Hematopoietic multipotent progenitor cell treated with erythropoietin and hydrocortisone succinate and interleukin-3 and kit ligand, for 15 days (in vitro differentiated cells): ENCODE data around the gene HOXD10.

Experiments used
- DNase-seq: peaks from one replicate; pipeline ENCODE4 v3.0.0-alpha.2; 2015; ENCODE audit warnings: low spot score

HOXD10 gene

DNA sequence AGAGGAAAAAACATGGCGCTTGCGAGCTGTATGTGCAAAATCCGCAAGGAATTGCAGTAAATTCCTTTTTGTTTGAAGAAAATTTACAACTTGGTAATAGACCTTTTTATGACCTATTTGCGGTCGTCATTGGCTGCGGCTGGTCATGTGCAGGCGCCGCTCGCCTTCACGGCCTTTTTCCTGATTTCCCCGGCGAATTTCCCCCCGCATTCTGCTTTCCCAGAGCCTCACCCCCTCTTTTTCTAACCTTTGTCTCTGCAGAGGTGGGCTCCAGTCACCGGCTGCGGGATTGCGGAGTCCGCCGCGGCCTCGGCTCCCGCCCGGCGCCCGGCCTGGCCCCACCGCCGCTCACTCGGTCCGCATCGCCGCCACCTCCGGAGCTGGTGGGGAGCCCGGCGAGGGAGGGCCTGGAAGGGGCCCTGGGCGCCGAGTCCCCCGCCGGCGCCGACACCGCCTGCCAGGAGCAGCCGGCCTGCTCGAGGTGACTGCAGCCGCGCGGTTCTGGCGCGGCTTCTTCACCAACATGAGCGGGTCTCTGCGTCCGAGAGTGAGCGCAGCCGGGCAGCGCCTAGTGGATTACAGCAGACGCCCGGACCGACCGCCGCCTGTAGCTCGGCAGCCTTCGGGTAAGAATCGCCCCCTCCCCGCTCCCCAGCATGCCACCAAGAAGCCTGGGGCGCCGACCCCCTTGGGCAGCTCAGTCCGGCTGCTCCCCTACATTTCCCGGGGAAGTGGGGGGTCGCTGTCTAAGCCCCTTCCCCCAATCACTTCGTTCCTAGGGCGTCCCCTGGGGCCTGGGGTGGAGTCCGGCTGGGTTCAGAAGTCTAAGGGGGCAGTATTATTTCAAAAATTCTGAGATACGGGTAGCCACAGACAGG, 20.0 kb downstream of the HOXD10 start:
- DNase-seq: no peak

DNA sequence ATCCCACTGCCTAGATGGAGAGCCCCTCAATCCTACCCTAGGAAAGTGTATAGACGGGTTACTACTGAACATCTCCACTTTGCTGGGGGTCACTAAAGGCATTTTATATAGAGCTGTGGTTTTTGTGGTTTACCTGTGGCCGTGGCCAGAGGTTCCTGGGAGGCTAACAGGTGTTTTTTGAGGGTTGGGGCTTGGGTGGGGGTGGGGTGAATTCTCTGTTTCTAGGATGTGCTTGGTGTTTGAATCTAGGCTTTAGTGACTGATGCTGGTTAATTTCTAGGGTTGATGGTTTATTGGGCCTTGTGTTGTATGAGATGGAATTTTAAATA, 20.6 kb downstream of the HOXD10 start:
- no peak for DNase-seq

DNA sequence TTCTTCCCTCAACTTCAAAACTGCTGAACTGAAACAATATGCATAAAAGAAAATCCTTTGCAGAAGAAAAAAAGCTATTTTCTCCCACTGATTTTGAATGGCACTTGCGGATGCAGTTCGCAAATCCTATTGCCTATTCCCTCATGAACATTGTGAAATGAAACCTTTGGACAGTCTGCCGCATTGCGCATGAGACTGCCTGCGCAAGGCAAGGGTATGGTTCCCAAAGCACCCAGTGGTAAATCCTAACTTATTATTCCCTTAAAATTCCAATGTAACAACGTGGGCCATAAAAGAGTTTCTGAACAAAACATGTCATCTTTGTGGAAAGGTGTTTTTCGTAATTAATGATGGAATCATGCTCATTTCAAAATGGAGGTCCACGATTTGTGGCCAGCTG, 21.3 kb downstream of the HOXD10 start:
- no peak for DNase-seq

DNA sequence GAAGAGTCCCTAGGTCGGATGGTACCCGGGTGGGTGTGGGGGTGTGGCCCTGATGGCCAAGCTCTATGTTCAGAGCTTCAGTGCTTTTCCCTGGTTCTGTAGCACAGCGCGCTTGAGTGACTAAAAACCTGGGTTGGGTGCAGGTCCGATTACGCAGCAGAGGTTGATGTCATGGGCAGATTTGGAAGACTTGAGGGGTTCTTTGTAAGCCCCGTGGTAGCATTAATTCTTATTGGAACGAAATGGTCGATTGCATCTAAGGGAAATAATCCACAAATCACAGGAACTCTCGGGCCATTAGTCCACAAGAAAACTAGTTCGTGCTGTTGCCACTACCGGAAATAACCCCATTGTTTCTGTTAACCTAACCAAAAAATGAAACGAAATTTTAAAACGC, 21.9 kb downstream of the HOXD10 start:
- no peak for DNase-seq

DNA sequence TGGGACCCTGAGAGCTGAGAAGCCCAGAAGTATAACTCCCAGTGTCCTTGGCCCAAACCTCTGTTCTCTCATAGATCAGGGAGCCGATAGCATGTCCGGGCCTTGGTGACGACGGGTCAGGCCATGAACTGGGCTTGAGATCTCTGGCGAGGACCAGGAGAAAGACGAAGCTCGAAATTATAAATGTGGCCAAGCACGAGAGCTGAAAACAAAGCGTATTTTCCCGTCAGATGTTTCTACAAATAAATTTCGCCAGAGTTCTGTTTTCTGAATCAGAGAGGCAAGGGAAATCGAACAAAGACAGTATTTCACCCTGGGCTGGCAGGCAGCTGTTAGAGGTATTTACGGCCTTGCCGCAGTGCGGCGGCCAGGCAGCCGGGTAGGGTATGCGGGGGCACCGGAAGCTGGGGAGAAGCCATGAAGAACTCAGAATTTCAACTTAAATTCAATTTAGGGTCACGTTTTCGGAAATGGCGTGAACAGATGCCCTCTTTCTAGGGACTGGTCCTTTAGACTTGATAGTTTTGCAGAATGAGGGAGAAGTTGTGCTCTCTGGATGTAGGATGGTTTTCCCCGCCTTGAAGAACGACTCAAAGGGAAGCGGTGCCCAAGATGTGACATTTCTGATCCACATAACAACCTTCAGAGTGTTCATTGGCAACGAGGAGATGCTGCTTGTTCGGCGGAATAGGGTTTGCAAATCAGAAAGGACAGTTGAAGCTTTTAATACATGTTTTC, 22.5 kb downstream of the HOXD10 start:
- DNase-seq: no peak

DNA sequence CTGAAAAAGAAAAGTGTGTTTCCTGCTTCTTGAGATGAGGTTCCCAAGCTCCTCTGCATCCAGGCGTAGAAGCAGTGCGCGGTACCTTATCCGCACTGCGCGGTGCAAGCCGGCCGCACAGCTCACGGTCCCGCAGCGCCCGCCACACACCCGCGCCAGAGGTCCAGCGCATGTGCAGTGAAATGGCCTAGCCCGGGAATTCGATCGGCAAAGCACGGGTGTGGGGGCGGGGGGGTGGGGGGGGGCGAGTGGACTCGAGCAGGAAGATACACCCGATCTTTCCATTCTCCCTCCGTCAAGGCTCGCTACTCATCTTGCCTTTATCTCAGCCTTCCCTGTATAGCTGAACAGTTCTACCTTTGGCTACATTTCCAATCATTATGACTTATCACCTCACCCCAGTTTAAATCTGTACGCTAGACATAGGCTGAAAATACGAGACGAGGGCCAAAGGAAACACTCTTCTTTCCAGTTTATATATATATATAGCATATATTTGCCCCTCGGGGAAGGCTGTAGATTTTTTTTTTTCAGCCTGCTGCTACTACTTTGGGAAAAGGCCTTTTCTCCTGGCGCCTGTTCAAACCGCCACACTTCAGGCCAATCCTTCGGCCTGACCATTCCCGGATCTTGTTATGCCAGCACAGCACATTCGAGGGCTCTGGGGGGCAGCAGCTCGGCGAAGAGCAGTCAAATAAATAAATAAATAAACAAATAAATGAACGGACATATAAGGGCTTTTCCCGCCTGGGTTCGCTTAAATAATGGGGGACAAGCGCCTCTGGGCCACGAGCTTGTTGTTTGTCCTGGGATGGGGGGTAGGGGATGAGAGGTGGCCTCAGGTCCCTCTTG, 23.3 kb downstream of the HOXD10 start:
- no peak for DNase-seq

DNA sequence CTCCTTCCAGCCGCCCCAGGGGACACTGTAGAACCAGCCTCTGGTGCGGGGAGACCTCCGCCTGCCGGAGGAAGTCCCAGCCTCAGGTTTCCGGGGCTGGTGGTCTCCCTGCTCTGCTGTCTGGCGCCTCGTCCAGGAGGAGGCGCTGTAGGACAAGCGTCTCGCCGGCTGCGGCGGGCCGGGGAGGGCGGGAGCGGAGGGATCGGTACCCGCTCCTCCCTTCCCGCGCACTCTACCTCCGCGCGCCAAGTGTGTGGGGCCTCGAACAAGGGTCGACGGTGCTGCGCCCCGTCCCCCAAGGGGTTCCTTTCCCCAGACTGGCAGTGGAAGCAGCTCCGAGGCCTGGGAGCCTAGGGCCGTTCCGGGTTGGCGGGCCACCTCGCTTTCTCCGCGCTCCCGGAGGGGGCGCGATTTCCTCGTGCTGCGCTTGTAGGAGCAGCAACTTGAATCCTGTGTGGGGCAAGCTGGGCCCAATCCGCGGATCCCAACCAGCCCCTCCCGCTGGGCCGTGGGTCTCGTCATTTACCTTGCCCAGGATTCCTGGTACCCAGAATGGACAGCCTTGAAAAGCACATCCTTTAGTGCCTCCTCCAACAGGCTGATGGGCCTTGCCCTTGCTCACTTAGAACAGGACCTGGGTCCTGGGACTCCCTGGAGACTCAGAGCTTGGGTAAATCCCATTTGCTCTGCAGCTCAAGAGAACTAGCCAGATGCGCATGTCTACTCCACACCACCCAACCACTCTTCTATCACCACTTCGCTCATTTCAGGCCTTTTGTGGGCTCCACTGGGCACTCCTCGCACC, 24.1 kb downstream of the HOXD10 start:
- DNase-seq: peak; percentile 34

DNA sequence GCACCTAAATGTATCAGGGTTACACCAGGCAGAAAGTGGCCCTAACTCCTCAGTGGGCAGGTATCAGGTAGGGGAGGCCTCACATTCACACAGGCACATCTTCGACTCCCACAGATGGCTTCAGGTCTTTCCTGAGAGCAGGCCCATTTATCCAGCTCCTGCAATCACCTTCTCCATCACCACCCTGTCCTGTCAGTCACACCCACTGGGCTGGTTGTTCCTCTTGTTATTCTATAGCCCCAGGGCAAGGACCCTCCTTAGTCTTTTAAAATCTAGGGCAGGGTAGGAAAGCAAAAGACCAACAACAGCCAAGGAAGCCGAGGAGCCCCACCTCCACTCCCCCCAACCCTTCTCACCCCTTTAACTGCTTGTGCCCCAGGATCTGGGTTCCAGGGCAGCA, 25.7 kb downstream of the HOXD10 start:
- DNase-seq: no peak

DNA sequence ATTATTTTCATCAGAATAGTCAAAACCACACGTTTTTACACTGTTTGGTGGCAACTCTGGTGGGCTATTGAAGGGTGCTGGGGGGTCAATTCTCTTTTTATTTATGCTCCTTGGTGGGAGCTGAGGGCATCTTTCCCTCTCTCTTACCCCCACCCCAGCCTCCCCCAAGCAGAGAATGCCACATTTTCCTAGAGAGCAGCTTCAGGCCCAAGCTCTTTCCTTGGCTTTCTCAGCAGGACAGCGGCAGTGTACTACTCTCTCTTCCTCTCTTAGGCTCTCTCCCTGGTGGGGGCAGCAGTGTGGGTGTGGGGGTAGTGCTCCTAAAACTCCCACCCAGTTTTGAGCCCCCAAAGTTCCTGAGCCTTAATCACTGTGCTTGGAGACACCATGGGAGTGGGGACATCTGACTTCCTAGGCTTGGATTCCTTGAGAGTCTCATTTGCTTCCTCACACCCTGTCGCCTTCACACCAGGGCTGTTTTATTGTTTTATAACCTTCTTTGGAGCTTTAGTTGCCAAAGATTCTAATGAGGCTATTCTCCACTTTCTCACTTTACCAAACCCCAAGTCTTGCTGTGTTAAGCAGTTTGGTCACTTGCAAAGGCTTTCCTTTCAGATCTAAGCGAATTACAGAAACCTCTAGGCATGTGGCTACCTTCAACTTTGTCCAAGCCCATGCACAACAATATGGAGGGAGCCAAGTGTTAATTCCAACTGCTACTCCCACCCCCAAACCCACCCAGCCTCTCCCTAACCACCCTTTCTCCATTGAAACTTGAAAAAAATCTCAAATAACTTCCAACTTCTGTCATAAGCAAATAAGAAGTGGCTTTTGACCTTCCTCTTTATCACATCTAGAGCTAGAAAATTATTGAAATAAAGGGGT, 28.7 kb downstream of the HOXD10 start:
- DNase-seq: no peak

DNA sequence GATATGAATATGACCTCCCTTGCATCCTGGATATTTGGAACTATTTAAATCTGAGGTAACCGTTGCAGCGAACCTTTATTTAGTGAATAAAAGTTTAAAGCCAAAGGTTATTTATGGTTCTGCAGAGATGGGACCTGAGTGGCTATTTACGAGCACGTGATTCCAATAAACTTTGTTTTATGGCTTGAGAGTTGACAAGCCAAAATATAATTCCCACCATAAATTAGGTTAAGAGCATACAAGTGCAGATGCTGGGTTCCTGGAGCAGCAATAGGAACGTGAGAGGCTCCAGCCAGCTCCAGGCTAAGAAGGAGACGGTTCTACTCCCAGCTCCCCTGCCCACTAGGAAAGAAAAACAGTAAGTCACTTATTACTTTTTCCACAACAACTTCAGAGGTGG, 29.5 kb downstream of the HOXD10 start:
- DNase-seq: no peak

DNA sequence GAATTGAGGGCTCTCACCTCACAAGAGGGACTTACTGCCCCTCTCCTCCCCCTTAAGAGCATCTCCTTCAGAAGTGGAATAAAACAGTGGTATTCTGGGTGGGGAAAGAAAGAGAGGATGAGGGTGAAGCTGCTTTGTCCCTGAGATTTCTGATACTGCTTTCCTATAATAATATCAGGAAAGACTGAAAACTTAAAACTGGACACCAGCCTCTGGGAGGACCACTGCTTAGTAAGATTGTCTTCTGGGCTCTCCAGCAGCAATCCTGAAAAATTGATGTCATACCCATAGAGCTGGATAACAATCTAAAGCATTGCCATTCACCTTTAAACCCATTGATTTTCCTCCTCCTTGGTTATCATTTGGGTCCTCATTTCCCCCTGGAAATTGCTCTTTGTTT, 30.1 kb downstream of the HOXD10 start:
- no peak for DNase-seq

DNA sequence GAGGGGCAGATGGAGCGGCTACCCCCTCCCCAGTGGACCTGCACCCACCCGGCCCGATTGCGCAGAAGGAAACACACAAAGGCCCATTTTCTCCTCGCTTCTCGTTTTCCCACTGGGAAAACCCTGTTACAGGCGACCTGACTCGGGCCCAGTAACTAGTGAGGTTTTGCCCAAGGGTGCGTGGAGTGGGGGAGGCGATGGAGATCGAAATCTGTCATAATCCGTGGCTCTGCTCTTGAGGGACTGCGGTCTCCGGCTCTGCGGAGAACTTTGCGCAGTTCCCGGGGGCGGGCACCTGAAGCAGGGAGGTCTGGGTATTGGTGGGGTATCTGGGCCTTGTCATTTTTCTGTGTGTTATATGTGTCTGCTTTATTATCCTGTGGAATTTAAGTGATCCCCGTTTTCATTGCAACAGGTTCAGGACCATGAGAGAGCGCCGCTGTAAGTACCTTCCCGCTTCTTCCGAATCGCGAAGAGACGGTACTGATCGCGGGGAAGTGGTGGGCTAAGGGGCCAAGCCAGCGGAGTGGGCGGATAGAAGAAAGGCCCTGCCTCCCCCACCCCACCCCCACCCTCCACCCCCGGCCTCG, 30.7 kb downstream of the HOXD10 start:
- DNase-seq: no peak

DNA sequence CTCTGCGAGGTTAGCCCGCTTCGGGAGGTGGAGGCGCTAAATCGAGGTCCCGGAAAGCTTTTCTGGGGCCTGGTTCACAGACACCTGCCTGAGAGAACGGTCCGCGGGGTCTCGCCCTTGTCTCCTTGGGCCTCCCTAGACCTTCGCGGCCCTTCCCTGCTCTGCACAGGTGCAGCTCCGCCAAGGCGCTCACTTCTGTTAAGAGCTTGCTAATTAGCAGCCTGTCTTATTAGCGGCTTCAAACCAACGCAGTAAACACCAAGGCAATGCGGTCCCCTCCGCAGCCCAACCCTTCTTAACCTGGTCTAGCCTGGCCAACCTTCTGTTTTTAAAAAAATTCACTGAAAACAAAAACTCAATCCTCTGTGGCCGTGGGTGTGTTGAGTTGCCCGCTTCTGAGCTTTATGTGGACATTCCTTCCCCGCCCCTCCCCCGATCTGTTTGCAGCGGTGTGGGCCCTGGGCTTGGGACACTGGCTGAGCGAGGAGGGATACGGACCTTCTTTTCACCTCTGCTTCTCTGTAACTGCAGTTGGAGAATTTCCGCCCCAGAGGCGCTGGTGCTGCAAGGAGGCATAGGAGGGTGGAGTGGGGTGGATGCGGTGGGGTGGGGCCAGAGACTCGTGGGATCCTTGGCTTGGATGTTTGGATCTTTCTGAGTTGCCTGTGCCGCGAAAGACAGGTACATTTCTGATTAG, 31.4 kb downstream of the HOXD10 start:
- no peak for DNase-seq

DNA sequence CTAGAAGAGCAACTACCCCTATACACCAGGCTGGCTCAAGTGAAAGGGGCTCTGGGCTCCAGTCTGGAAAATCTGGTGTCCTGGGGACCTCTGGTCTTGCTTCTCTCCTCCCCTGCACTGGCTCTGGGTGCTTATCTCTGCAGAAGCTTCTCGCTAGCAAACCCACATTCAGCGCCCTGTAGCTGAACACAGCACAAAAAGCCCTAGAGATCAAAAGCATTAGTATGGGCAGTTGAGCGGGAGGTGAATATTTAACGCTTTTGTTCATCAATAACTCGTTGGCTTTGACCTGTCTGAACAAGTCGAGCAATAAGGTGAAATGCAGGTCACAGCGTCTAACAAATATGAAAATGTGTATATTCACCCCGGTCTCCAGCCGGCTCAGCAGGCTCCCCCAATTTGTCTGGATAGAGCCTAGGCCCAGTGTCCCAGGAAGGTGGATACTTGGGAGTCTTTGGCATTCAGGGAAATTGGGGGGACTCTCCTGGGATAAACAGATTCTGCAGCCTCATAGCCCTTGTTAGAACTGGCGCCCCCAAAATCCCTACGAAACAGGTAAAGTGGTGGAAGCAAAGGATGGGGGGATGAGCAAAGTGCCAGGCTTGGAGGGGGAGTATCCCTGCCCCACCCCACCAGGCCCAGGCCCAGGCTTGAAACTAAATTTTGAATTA, 32.3 kb downstream of the HOXD10 start:
- no peak for DNase-seq

DNA sequence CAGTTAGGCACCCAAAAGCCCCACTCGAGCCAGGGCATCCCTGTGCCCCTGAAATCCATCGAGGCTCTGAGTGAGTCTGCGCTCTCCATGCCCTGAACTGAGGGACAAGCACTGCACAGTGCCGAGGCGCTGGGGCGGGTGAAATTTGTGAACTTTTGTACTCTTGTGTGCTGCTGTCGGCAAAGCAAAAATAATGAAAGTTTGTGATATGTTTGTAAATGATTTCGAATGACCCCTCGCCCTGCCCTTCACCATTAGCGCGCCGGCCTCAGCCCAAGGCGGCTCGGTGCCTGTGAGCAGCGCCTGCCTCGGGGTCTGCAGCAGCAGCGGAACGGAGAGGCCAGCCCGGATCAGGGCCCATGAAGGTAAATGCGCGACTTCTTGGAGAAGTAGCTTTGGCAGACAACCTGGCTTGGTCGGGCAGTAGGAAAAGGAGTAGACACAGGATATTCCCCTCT, 32.9 kb downstream of the HOXD10 start:
- DNase-seq: no peak

DNA sequence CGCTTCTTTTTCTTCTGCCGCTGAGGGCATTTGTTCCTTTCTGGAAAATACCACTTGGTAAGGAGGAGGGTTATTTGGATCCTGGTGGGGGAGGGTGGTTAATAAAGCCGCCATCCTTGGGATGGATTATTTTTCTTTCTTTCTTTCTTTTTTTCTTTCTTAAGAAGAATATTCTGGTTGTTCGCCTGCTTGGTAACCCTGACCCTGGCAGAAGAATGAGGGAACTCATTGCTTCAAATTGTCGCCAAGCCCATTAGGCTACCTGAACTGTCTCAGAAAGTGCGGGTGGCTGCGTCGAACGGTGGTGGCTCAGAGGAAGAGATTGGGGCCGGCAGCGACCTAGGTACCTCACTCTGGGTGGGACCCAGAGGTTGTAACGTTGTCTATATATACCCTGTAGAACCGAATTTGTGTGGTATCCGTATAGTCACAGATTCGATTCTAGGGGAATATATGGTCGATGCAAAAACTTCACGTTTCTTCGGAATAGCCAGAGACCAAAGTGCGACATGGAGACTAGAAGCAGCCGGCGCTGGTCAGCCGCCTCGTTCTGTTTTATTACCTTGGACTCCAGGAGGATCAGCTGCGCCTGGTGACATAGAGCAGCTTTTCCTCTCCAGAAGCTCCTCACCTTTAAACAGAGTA, 33.5 kb downstream of the HOXD10 start:
- no peak for DNase-seq

DNA sequence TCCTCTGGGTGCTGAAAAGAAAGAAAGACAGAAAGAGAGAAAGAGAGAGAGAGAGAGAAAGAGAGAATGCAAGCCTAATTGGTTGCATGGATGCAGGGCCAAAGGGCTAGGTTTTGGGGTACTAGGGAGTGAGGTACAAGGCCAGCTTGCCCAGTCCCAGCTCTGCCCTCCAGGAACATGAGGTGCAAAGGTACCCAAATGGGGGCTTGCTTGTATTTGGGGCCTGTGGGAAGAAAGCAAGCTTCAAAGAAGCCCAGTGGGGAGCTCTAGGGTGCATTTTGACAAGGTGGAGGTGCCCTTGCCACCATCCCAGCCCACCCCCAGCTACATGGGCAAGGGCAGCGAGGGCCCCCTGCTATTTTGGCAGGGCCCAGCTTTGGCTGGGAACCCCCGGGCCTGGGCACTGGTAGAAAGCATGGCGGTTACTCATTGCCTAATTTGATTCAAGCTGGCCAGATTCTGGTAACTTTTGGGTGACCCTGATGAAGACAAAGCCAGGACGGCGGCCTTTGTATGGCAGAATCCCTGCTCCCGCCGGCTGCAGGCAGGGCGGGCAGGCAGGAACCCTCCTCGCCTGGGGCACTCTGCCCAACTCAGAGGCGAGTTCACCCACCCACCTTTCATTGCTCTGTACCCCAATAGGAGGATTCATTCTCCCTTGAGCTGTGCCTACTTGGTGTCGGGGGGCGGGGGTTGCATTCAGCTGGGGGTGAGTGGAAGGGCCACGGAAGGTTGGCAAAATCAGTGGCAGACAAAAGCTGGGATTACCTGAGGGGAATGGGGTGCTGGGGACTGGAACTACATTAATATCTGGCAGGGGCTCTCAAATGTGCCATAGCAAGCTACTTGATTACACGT, 34.2 kb downstream of the HOXD10 start:
- no peak for DNase-seq
